ENCODE measurements around the gene ZYX.

ZYX gene

GRCh38 chr7:143363016-143363937 is 17.9 kb upstream of the ZYX start:
- no peak for DNase-seq (ENCODE audit: low spot score)

- DNase-seq (ENCODE audit: low spot score) = no peak
These were observed 13.2 kb upstream of the ZYX start for GRCh38 chr7:143367972-143368371.

- no peak for DNase-seq (ENCODE audit: low spot score)
These were observed 12.8 kb upstream of the ZYX start for GRCh38 chr7:143368387-143368786.

DNA sequence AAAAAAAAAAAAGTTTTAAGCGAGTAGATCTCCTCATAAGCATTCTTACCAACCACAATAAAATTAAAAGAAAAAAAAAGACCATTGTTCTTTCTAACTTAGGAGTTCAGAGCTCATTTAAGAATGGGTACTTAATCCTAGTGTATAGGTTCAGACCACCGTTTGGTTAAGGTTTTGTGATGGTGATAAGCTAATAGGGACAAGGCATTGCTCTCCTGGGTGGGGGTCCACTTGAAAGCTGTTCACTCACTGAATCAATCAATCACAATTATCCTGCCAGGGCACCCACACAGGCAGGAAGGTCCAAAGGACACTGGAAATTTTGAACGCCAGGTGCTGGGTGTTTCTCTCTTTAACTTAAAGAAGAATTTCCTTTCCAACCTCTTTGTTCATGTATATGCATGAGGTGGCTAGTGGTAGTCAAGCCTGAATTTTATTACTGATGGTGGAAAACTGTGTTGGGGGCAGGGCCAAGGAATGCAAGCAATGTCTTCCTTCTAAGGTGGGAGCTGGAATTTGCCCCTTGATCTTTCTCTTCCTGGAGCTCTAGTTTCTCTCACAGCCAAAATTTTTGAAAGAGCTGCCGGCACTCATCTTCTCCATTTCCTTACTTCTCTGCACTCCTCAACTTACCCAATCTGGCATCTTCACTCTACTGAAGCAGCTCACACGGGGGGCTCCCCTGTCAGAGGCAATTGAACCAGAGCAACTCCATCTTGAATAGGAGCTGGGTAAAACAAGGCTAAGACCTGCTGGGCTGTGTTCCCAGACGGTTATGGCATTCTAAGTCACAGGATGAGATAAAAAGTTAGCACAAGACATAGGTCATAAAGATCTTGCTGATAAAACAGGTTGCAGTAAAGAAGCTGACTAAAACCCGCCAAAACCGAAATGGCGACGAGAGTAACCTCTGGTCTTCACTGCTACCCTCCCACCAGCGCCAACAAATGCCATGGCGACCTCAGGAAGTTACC is 11.2 kb upstream of the ZYX start:
- no peak for DNase-seq (ENCODE audit: low spot score)

GRCh38 chr7:143372070-143372469 is 9.1 kb upstream of the ZYX start:
- DNase-seq (ENCODE audit: low spot score) = no peak

DNA sequence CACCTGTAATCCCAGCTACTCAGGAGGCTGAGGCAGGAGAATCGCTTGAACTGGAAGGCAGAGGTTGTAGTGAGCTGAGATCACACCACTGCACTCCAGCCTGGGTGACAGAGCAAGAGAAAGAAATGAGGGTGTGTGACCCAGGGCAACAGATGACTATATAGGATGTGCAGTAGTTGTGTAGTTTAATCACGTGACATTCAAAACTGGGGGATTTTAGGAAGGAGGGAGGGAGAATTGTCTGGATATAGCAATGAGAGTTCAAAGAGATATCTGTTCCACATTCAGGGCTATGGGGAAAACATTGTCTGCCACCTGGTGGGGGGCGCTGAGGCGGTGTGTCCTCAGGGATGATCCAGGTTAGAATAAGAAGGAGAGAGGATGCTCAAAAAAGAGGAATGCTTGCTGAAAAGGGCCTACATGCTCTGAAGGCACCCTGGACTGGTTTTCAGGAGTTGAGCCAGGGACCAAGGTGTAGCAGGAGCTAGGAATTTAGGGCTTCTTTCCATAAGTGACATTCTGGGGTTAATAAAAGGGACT is 7.8 kb upstream of the ZYX start:
- no peak for DNase-seq (ENCODE audit: low spot score)

- DNase-seq (ENCODE audit: low spot score) = peak; percentile 30
These were observed 6.6 kb upstream of the ZYX start for GRCh38 chr7:143374561-143374960.

DNA sequence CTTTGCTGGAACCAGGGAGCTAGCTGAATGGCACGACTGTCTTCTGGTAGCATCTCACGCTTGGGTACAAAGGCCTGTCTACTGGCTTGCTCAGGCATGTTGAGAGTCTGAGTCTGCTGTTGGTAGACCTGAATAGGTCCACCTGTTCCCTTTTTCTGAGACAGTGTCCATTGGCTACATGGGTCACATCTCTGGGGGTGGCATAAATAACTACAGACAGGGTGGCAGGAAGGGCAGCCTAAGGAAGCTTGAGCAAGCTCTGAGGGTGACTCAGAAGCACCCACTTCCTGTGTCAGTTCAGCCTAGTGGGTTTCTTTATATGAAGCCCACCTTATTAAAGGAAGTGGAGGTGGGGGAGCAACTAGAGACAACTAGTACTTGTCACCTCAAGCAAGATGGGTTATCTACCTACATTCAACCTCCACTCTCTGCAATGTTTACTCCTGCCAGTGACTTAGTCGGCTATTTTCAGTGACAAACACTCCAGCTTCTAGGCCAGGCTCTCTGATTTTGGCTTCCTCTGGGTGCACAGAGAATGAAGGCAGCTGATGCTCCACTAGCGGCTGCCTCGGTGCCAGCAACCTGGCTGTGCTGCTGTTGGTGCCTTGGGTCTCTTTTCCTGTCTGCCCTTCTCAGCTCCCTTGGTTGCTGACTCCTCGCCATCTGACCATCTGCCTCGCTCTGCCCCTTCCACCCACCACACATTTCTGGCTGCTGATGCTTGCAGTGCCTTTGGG is 5.7 kb upstream of the ZYX start:
- no peak for DNase-seq (ENCODE audit: low spot score)

- no peak for DNase-seq (ENCODE audit: low spot score)
These were observed 4.7 kb upstream of the ZYX start for GRCh38 chr7:143376396-143376795.

DNA sequence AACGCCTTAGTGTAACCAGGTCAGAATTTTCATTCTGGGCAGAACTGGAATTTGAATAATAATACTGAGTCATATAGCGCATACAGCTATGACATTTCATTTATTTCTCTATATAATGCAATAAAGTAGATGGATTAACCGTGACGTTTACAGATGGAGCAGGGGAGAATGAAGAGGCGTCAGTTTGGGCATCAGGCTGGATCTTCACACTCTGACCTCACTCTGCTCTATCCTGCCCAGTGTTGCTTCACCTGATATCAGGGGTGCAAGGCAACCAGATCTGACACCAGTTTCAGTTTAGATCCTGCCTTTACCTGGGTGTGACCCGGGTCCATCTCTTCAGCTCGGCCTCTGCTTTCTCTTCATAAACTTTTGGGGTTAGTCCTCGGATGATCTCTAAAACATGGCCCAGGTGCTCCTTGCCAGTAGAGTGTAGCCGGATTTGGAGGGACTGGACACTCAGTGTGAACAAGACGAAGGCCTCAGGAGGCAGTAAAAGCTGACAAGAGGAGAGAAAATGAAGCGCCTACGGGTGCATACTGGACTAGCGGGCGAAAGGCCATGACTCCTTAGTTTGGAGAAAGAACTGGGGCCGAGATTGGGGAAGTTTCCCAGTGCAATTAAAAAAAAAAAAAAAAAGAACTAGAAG is 1.4 kb upstream of the ZYX start:
- no peak for DNase-seq (ENCODE audit: low spot score)

DNA sequence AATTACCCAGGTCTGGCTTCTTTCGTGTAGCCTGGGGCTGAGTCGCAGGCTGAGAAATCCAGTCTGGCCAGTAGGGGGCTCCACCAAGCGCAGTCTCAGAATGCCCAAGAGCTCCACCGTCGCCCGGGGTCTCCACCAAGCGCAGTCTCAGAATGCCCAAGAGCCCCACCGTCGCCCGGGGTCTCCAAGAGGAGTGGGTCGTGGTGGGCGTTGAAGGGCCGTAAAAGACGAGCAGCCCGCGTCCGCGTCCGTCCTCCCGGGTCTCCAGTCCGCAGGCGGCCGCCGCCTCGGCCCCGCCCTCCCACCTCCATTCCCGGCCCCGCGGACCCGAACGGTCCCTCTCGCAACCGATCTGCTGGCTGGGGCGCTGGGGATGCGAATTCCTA is 892 bp upstream of the ZYX start:
- DNase-seq (ENCODE audit: low spot score) = peak; percentile 88

DNA sequence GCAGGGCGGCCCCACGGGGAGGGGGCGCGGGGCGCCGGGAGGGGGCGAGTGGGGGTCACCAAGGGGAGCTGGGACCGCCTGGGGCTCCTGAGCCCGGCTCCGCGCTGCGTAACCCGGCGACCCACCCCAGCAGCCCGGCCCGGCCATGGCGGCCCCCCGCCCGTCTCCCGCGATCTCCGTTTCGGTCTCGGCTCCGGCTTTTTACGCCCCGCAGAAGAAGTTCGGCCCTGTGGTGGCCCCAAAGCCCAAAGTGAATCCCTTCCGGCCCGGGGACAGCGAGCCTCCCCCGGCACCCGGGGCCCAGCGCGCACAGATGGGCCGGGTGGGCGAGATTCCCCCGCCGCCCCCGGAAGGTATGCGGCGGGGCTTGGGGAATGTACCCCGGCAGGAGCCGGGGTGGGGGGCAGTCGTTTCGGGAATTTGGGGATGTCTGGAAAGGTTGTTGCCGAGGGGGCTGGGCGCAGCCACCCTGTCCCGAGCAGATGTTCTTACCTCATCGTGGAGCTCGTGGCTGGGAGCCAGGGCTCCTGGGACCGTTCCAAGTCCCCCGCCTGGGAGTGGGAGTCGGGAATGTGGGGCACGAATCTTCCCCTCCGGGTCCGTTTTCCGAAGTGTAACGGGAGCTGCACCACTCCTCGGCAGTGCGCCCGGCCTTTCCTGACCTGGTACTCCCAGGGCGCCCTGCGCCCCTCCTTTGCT is 431 bp downstream of the ZYX start:
- no peak for DNase-seq (ENCODE audit: low spot score)

DNA sequence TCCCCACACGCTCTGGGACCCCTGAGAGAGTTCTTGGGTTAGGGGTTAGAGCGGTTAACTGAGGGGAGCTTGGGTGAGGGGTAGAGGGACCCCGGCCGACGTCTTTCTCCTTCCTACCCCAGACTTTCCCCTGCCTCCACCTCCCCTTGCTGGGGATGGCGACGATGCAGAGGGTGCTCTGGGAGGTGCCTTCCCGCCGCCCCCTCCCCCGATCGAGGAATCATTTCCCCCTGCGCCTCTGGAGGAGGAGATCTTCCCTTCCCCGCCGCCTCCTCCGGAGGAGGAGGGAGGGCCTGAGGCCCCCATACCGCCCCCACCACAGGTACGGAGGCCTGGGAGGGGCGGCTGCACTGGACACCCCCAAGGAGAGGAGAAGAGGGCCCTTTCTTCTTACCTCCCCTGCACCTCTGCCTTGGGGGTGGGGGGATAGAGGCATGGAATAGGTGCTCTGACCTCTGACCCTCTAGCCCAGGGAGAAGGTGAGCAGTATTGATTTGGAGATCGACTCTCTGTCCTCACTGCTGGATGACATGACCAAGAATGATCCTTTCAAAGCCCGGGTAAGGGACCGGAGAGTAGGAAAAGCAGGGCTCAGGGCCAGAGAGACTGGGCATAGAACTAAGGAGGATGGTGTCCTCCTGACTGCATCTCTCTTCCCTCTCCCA is 1.1 kb downstream of the ZYX start:
- DNase-seq (ENCODE audit: low spot score) = no peak

DNA sequence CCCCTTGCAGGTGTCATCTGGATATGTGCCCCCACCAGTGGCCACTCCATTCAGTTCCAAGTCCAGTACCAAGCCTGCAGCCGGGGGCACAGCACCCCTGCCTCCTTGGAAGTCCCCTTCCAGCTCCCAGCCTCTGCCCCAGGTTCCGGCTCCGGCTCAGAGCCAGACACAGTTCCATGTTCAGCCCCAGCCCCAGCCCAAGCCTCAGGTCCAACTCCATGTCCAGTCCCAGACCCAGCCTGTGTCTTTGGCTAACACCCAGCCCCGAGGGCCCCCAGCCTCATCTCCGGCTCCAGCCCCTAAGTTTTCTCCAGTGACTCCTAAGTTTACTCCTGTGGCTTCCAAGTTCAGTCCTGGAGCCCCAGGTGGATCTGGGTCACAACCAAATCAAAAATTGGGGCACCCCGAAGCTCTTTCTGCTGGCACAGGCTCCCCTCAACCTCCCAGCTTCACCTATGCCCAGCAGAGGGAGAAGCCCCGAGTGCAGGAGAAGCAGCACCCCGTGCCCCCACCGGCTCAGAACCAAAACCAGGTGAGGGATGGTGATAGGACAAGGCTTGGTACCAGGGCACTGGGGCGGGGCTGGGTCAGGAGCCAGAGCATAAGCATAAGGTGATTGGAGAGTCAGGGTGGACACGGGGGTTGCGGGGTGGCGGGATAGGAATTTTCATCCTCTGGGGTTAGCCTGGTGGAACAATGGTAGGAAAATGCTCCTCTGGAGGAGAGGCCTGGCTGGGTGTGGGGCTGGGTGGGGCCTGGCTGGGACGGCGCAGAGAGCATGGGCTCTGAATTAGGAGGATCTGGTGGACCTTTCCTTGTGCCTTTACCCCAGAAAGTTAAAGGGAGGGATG is 1.9 kb downstream of the ZYX start:
- DNase-seq (ENCODE audit: low spot score) = no peak

- no peak for DNase-seq (ENCODE audit: low spot score)
These were observed 2.5 kb downstream of the ZYX start for GRCh38 chr7:143383642-143383957.

- DNase-seq (ENCODE audit: low spot score) = no peak
These were observed 3.0 kb downstream of the ZYX start for GRCh38 chr7:143384148-143384547.

DNA sequence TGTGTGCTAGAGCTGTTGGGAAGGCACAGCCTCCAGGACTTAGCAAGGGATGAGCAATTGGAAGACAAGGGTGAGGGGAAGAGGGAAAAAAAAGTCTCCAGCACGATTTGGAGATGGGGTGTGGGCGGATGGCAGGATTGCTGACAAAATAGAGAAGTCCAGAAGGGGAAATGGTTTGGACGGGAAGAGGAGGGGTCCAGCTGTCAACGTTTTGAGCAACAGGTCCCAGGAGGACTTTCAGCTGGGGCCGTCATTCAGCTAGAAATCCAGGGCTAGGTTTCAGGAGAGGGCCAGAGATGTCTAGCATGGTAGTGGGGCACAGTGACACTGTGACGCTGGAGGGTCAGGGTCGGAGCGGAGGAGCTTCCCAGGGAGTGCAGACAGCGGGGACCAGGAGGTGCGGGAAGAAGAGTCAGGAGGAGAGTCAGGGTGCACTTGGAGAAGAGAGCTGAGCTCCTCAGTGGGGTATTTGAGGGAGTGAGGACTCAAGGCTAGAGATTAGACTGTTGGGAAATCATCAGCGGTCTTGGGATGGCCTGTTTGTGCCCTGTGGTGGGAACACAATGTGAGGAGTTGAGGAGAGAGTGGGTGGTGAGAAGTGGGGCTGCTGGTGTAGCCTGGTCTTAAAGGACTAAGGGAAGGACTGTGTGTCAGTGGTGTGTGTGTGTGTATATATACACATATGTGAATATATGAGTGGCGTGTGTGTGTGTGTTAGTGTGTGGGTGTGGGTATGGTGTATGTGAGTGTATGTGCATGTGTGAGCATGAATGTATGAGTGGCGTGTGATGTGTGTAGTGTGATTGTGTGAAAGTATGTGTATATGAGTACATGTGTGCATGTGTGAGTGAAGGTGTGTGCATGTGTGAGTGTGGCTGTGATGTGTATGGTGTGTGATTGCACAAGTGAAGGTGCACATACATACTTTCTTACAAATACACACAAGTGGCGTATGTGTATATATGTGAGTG is 3.8 kb downstream of the ZYX start:
- DNase-seq (ENCODE audit: low spot score) = no peak
